Caco-2 (cell line): ENCODE data around the gene MDFIC. TPM values are rescaled to one million over a fixed set of nuclear protein-coding genes. Genes with fewer than 3 reads are reported as not detected.

ENCODE experiments used
- BruUV-seq: library from RNA; stranded (reverse); fragments of 400-500 nt; replicated peaks from 2 replicates; lab custom pipeline; 2021; lab: Mats Ljungman, UMichigan
- CTCF ChIA-PET: fragments of 300-600 bp; sonication (Branson Sonifier 250); formaldehyde crosslinking; loops from one replicate; lab custom pipeline; 2022; ENCODE audit warnings: antibody characterized with exemption; lab: Charles Lee
- POLR2A ChIA-PET: fragments of 300-600 bp; sonication (Branson Sonifier 250); formaldehyde crosslinking; loops from one replicate; lab custom pipeline; 2022; ENCODE audit warnings: antibody characterized with exemption; lab: Charles Lee
- DNase-seq, 2 experiments: peaks; one replicate each; pipeline versions ENCODE4 v3.0.0 to v3.0.0-alpha.2; 2020 to 2022
- H3K27me3 ChIP-seq: replicated peaks from 2 replicates; pipeline ENCODE4 v1.6.0; 2011; ENCODE audit warnings: low read length; ENCODE audit not compliant: control insufficient read depth, insufficient read depth
- H3K36me3 ChIP-seq: 2 replicates; pipeline ENCODE4 v1.5.1; 2011; ENCODE audit warnings: low read length; ENCODE audit not compliant: control insufficient read depth, insufficient read depth
- H3K4me1 ChIP-seq: fragments of 250-450 bp; sonication (Bioruptor Pico); 2 replicates; pipeline ENCODE4 v1.5.1; 2020; ENCODE audit warnings: mild to moderate bottlenecking
- H3K4me3 ChIP-seq: 2 replicates; pipeline ENCODE4 v1.5.1; 2011; ENCODE audit warnings: low read depth, mild to moderate bottlenecking, control low read depth, low read length
- H3K9me3 ChIP-seq: fragments of 250-450 bp; sonication (Bioruptor Pico); 2 replicates; pipeline ENCODE4 v1.5.1; 2020; ENCODE audit warnings: mild to moderate bottlenecking, moderate library complexity
- H3K27ac Mint-ChIP-seq: one replicate; pipeline ENCODE4 v1.8.0; 2022; ENCODE audit warnings: mixed read lengths; ENCODE audit not compliant: unreplicated experiment
- H3K27me3 Mint-ChIP-seq: one replicate; pipeline ENCODE4 v1.8.0; 2022; ENCODE audit warnings: mixed read lengths; ENCODE audit not compliant: insufficient read depth, unreplicated experiment
- H3K36me3 Mint-ChIP-seq: one replicate; pipeline ENCODE4 v1.8.0; 2022; ENCODE audit warnings: mild to moderate bottlenecking, mixed read lengths; ENCODE audit not compliant: insufficient read depth, unreplicated experiment
- H3K4me1 Mint-ChIP-seq: one replicate; pipeline ENCODE4 v1.8.0; 2022; ENCODE audit warnings: low read depth, mixed read lengths; ENCODE audit not compliant: unreplicated experiment
- H3K4me3 Mint-ChIP-seq: one replicate; pipeline ENCODE4 v1.8.0; 2022; ENCODE audit warnings: mild to moderate bottlenecking, moderate library complexity, mixed read lengths; ENCODE audit not compliant: unreplicated experiment
- H3K9me3 Mint-ChIP-seq: one replicate; pipeline ENCODE4 v1.8.0; 2022; ENCODE audit warnings: mixed read lengths; ENCODE audit not compliant: unreplicated experiment
- CTCF ChIP-seq, 2 experiments: fragments of 200-600 bp in 1 of 2; IDR thresholded peaks; 1 replicate in 1 of 2; 2 replicates in 1 of 2; pipeline versions ENCODE4 v1.5.1 to v1.8.0; 2011 to 2022; ENCODE audit warnings: antibody characterized with exemption in 1 of 2, control low read depth in 1 of 2, inconsistent platforms in 1 of 2, low read depth in 1 of 2, low read length in 1 of 2, mild to moderate bottlenecking in 1 of 2, moderate library complexity in 1 of 2; ENCODE audit not compliant: insufficient read depth in 1 of 2, severe bottlenecking in 1 of 2, unreplicated experiment in 1 of 2
- intact Hi-C: fragments of 100-400 bp; cut with micrococcal nuclease; formaldehyde crosslinking; loops from one replicate; pipeline ENCODE4 v1.10.0; 2022; ENCODE audit not compliant: unreplicated experiment
- total RNA-seq: library from RNA; stranded (reverse); gene quantifications from 2 replicates; pipeline ENCODE4 v1.2.3, GENCODE V29; 2022

MDFIC gene
- total RNA-seq, 1 experiment from 2014 or later, result 2.7 TPM

- POLR2A ChIA-PET, result interaction anchor here (0.6 kb wide), 1 partner anchor 20 kb away, joined by 8 read pairs; the partner anchor contains the start of gene MDFIC
- DNase-seq, result peak; percentile 53 to 72
- peaks cover 28% of the 10 kb centered on the region for H3K4me1 ChIP-seq
- Mint-ChIP-seq H3K9me3 (no peaks in the 10 kb centered on the region), H3K4me1 (peaks cover 24% of the 10 kb centered on the region), H3K4me3 (peak overlapping the region; percentile 63), H3K27ac (peak overlapping the region; percentile 66), H3K27me3 (no peaks in the 10 kb centered on the region), H3K36me3 (no peaks in the 10 kb centered on the region)
- H3K27me3 ChIP-seq, result no peaks in the 10 kb centered on the region
- H3K36me3 ChIP-seq, result no peaks in the 10 kb centered on the region
- CTCF ChIA-PET, result no interaction called here
- intact Hi-C loops, result loop anchor here (1.0 kb wide), 1 partner anchor 21 kb away; the partner anchor contains the start of gene MDFIC
- no peak overlapping the region for H3K4me3 ChIP-seq
- BruUV-seq, result no TSS peak
- H3K9me3 ChIP-seq, result no peaks in the 10 kb centered on the region; the same call in 1 of the 2 replicates
- TF ChIP-seq CTCF (IDR thresholded peaks at IDR 0.05; ENCODE audit: insufficient read depth in 1 of 2, low read depth in 1 of 2, low read length in 1 of 2, severe bottlenecking in 1 of 2, unreplicated experiment in 1 of 2), result no peak
Measured at GRCh38 chr7:114901771-114902170, 20.1 kb upstream of the MDFIC start.

- Histone ChIP-seq H3K36me3 (no peaks in the 10 kb centered on the region), H3K9me3 (no peaks in the 10 kb centered on the region; the same call in 1 of the 2 replicates), H3K4me1 (peaks cover 28% of the 10 kb centered on the region), H3K4me3 (no peak overlapping the region), H3K27me3 (no peaks in the 10 kb centered on the region)
- BruUV-seq, result no TSS peak
- no peak overlapping the region for H3K4me3 Mint-ChIP-seq
- no peaks in the 10 kb centered on the region for H3K27me3 Mint-ChIP-seq
- H3K27ac Mint-ChIP-seq, result no peak overlapping the region
- CTCF ChIA-PET, result no interaction called here
- POLR2A ChIA-PET, result no interaction called here
- H3K4me1 Mint-ChIP-seq, result peaks cover 24% of the 10 kb centered on the region
- H3K36me3 Mint-ChIP-seq, result no peaks in the 10 kb centered on the region
- no peak for TF ChIP-seq CTCF (IDR thresholded peaks at IDR 0.05; ENCODE audit: insufficient read depth in 1 of 2, low read depth in 1 of 2, low read length in 1 of 2, severe bottlenecking in 1 of 2, unreplicated experiment in 1 of 2)
- intact Hi-C loops, result no loop called here
- DNase-seq, result no peak
- H3K9me3 Mint-ChIP-seq, result no peaks in the 10 kb centered on the region
Measured at GRCh38 chr7:114903131-114903530, 18.8 kb upstream of the MDFIC start.

- no peak for DNase-seq
- Mint-ChIP-seq H3K27me3 (no peaks in the 10 kb centered on the region), H3K27ac (no peak overlapping the region), H3K9me3 (no peaks in the 10 kb centered on the region), H3K4me3 (no peak overlapping the region), H3K36me3 (no peaks in the 10 kb centered on the region), H3K4me1 (no peaks in the 10 kb centered on the region)
- POLR2A ChIA-PET, result no interaction called here
- no peaks in the 10 kb centered on the region for H3K4me1 ChIP-seq
- no peaks in the 10 kb centered on the region for H3K36me3 ChIP-seq
- H3K4me3 ChIP-seq, result no peak overlapping the region
- TF ChIP-seq CTCF (IDR thresholded peaks at IDR 0.05; ENCODE audit: insufficient read depth in 1 of 2, low read depth in 1 of 2, low read length in 1 of 2, severe bottlenecking in 1 of 2, unreplicated experiment in 1 of 2), result no peak
- intact Hi-C loops, result no loop called here
- BruUV-seq, result no TSS peak
- CTCF ChIA-PET, result no interaction called here
- H3K9me3 ChIP-seq, result no peaks in the 10 kb centered on the region
- H3K27me3 ChIP-seq, result no peaks in the 10 kb centered on the region
Measured at GRCh38 chr7:114910787-114911186, 11.1 kb upstream of the MDFIC start.
